Measurements from ENCODE around the gene TNPO1. TPM values are rescaled to one million over a fixed set of nuclear protein-coding genes. Genes with fewer than 3 reads are reported as not detected.
A peak's percentile ranks its signal among the peaks of the same experiment; 100 is the strongest.

TNPO1 gene
- total RNA-seq, 4 donors from 2014 or later, result 96.8 to 130 (median 111) TPM

- in situ Hi-C loops (cut with MboI; ENCODE audit: low sequenced_read_pairs in 4 of 4) (no loop called here), intact Hi-C loops (cut with DNase I; ENCODE audit: low total_unique reads) (no loop called here)
- TF ChIP-seq POLR2A (IDR thresholded peaks at IDR 0.05) (no peak), CTCF (IDR thresholded peaks at IDR 0.05 in 4 of 5, conservative IDR thresholded peaks at IDR 0.05 in 1 of 5) (no peak)
- no peak overlapping the region for H3K27ac ChIP-seq
- no peaks in the 10 kb centered on the region for H3K27me3 ChIP-seq
- no peaks in the 10 kb centered on the region for H3K4me1 ChIP-seq
- ATAC-seq (peak in 1 of 2 donors; percentile 14), DNase-seq (no peak)
- no peak overlapping the region for H3K4me3 ChIP-seq
- no peaks in the 10 kb centered on the region for H3K9me3 ChIP-seq
- H3K36me3 ChIP-seq, result peaks cover 0 to 87% of the 10 kb centered on the region in 2 donors
These were observed 76.4 kb downstream of the TNPO1 start for GRCh38 chr5:72892846-72893245.

- ATAC-seq (no peak), DNase-seq (no peak)
- H3K4me1 ChIP-seq, result no peaks in the 10 kb centered on the region
- in situ Hi-C loops (cut with MboI; ENCODE audit: low sequenced_read_pairs in 4 of 4), result no loop called here
- H3K27me3 ChIP-seq, result no peaks in the 10 kb centered on the region
- no peaks in the 10 kb centered on the region for H3K9me3 ChIP-seq
- no peak for TF ChIP-seq CTCF (IDR thresholded peaks at IDR 0.05 in 4 of 5, conservative IDR thresholded peaks at IDR 0.05 in 1 of 5)
- TF ChIP-seq POLR2A (IDR thresholded peaks at IDR 0.05), result no peak
- intact Hi-C loops (cut with DNase I; ENCODE audit: low total_unique reads), result no loop called here
- no peak overlapping the region for H3K4me3 ChIP-seq
- peaks cover 0 to 86% of the 10 kb centered on the region in 2 donors for H3K36me3 ChIP-seq
- H3K27ac ChIP-seq, result no peak overlapping the region
These were observed 79.3 kb downstream of the TNPO1 start for GRCh38 chr5:72895758-72896157.

- H3K27ac ChIP-seq, result no peak overlapping the region
- H3K4me1 ChIP-seq, result no peaks in the 10 kb centered on the region
- in situ Hi-C loops (cut with MboI; ENCODE audit: low sequenced_read_pairs in 4 of 4), result no loop called here
- no peak for DNase-seq
- no peak overlapping the region for H3K4me3 ChIP-seq
- TF ChIP-seq CTCF (IDR thresholded peaks at IDR 0.05 in 4 of 5, conservative IDR thresholded peaks at IDR 0.05 in 1 of 5), result no peak
- no peak for TF ChIP-seq POLR2A (IDR thresholded peaks at IDR 0.05)
- no peaks in the 10 kb centered on the region for H3K9me3 ChIP-seq
- intact Hi-C loops (cut with DNase I; ENCODE audit: low total_unique reads), result no loop called here
- ATAC-seq, result no peak
- H3K36me3 ChIP-seq, result peaks cover 3 to 67% of the 10 kb centered on the region in 2 donors
- no peaks in the 10 kb centered on the region for H3K27me3 ChIP-seq
These were observed 90.3 kb downstream of the TNPO1 start for GRCh38 chr5:72906806-72907205.

- intact Hi-C loops (cut with DNase I; ENCODE audit: low total_unique reads), result no loop called here
These were observed 92.2 kb downstream of the TNPO1 start for GRCh38 chr5:72908664-72909063.

More at GRCh38 chr5:72908664-72909063, 92.2 kb downstream of the TNPO1 start:
- no peak for TF ChIP-seq POLR2A (IDR thresholded peaks at IDR 0.05)
- TF ChIP-seq CTCF (IDR thresholded peaks at IDR 0.05 in 4 of 5, conservative IDR thresholded peaks at IDR 0.05 in 1 of 5), result no peak
- Histone ChIP-seq H3K27me3 (no peaks in the 10 kb centered on the region), H3K27ac (no peak overlapping the region), H3K4me3 (no peak overlapping the region), H3K4me1 (no peaks in the 10 kb centered on the region), H3K9me3 (no peaks in the 10 kb centered on the region), H3K36me3 (peaks cover 3 to 58% of the 10 kb centered on the region in 2 donors)
- DNase-seq (no peak), ATAC-seq (no peak)
- in situ Hi-C loops (cut with MboI; ENCODE audit: low sequenced_read_pairs in 4 of 4), result no loop called here
